GM19193 (cell line): ENCODE data around the gene NUMBL.

Experiments used
- POLR2A ChIP-seq: IDR thresholded peaks from 4 replicates; pipeline ENCODE4 v1.6.1; 2011; ENCODE audit not compliant: insufficient read depth, insufficient read length; ENCODE audit errors: extremely low read depth

The NUMBL gene

DNA sequence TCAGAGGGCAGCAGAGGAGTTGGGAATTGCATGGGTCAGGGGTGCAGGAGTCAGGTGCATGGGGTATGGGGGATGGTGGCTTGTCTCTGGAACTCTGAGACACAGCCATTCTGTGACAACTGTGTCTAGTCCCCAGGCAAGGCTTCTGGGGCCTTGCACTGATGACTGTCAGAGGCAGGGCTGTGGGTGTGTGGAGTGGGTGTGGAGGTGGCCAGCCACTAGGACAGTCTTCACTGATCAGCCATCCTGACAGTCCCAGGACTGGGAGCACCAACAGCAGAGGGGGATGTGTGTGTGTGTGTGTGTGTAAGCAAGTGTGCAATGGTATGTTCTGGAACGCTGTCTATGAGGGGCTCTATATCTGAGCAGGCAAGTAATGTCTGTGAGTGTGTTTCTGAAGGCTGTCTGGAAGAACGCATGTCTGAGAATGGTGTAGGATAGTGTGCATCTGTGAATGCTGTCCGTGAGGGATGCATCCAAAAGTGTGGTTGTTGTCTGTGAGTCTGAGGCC is 5.4 kb downstream of the NUMBL start:
- no peak for TF ChIP-seq POLR2A

DNA sequence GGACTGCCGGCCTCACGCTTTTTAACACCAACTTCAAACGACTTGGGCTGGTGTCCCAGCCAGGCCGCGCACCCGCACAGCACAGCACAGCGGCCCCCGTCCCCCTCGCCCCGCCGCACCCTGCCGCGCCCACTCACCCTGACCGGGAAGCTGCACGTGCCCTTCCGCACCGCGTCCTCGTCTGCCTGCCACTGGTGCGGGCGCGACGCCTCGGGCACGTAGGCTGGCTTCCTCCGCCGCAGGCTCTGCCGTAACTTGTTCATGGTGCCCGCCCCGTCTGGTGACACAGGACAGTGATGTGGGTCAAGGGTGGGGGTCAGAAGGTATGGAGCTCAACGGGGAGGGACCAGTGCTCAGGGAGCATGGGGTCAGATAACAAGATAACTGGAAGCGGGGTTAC is 6.2 kb downstream of the NUMBL start:
- no peak for TF ChIP-seq POLR2A

DNA sequence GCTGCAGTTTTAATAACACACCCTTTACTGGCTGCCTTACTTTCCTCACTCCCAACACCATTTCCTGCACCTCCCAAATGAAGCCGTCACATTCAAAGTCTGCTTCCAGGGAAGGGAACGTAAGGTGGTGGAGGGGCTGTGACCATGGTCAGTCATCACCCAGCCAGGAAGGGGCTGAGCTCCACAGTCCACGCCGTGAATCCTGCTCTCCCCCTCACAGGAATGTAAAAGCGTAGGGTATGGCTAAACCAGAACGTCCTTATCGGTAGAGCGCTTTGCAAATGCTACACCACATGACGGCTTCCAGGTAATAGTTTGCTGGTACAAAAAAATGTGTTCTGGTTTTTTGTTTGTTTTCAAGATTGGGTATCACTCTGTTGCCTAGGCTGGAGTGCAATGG is 7.0 kb downstream of the NUMBL start:
- TF ChIP-seq POLR2A = no peak

DNA sequence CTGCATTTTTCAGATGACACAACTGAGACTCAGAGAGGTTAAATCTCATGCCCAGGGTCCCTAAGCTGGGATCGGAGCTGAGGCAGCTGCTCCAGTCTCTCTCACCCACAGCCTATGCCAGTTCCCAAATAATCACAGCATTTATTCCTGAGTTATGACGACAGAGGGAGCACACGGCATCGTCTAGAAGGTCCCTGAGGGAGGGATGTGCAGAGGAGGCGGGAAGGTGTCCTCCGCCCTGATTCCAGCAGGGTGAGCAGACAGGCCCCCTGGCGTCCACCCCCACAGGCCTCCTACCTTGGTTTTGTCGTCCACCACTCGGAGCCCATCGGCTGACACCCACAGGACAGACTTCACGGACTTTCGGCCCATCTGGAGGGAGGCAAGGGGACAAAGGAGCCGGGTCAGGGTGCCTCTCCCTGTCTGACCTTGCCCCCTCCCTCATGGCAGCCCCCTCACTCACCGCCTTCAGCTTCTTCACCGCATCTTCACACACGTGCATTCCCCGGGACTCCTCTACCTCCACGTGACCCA is 8.0 kb downstream of the NUMBL start:
- no peak for TF ChIP-seq POLR2A

DNA sequence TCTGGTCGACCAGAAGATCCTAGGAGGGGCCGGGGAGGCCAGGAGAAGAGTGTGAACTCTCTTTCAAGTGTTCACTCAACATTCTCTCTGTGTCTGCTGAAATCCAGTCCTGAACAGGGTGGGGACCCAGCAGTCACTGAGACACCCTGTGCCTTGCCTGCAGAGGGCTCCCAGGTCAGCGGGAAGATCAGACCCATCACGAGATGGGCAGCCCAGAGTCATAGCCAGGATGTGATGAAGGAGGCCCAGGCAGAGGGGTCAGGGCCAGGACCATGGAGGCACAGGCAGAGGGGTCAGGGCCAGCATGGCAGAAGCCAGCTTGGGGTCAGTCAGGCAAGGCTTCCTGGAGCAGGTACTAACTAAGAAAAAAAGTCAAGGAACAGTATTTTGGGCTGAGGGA is 9.4 kb downstream of the NUMBL start:
- no peak for TF ChIP-seq POLR2A

DNA sequence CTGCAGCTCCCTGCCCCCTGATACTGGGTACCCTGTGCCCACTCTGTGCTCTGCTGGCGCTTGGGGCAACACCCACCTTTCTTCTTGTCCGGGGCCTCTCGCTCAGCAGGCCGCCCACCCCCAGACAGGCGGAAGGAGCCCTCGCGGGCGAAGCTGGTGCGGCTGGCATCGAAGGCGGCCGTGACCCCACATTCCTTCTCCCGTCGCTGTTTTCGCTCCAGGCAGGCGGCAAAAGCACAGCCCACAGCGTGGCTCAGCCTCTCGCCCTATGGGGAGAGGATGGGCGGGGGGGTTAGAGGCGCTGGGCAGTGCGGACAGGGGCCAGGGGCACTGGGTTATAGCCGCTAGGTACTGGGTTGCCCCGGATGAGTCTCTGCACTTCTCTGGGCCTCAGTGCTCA is 13.3 kb downstream of the NUMBL start:
- no peak for TF ChIP-seq POLR2A

DNA sequence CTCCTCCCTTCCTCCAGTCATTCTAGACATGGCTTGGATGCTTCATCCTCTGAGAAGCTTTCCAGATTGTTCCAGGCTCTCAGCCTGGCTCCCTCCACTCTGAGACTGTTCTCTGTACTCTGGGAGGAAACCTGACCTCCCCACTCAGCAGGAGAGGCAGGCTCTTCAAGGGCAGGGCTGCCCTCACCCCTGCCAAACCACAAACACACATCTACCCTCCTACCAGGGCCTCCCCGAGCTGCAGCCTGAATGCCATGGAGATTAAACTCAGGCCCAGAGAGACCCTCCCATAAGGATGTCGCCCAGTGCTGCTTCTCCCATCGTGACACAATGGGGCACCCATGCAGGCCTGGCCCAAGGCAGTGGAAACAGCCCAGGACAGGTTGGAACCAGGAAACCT is 16.2 kb downstream of the NUMBL start:
- no peak for TF ChIP-seq POLR2A

DNA sequence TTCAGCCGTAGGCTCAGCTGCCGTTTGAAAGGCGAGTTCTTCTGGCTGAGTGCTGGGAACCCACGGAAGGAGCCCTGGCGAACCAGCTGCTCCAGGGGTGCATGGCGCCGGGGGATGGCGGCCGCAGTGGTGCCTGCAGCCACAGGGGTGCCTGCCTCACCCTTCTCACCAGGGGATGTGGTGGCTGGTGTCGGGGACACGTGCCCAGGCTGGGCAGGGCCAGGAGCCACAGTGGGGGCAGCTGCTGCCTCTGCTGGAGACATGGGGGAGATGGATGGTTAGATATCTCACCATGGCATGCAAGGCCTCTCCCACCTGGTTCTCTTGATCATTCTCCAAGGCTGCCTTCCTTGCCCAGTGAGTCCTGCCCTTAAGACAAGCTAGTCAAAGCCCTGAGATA is 17.1 kb downstream of the NUMBL start:
- no peak for TF ChIP-seq POLR2A

DNA sequence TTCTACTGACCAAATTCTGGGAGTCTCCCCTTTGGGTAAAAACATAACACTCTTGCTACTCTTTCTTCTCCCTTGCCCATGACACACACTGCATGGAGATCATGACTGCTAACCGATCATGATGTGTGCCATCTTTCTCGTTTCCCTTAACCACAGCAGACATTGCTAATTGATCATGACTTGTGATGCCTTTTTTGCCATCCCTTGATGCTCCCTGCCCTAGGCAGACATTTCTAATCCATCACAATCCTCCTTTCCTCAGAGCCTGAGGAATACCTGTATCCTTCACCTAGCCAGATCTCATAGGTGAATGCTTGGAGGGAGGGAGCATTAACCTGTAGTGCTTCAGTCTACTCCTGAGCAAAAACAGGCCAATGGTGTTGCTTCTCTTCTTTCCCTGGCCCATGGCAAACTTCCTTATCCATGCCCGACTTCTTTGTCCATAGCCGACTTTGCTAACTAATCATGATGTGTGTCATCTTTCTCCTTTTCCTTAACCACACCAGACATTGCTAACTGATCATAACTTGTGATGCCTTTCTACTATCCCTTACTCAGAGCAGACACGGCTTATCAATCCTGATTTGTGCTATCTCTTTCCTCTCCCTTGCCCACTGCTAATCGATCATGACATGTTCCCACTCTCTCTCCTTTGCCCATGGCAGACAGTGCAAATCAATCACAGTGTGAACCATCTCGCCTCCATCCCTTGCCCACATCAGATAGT is 17.7 kb downstream of the NUMBL start:
- no peak for TF ChIP-seq POLR2A

DNA sequence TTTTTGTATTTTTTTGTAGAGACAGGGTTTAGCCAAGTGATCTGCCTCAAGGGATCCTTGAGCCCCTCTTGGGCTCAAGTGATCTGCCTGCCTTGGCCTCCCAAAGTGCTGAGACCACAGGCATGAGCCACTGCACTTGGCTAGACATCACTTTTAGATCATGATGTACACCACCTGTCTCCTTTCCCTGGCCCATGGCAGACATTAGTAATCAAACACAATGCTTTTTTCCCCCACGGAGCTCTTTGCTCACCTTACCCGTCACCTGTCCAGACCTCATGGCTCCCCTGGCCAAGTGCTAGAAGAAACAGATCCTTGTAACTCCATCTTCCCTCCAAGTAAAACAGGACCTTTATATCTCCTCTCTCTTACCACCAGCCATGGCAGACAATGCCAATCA is 18.4 kb downstream of the NUMBL start:
- no peak for TF ChIP-seq POLR2A

DNA sequence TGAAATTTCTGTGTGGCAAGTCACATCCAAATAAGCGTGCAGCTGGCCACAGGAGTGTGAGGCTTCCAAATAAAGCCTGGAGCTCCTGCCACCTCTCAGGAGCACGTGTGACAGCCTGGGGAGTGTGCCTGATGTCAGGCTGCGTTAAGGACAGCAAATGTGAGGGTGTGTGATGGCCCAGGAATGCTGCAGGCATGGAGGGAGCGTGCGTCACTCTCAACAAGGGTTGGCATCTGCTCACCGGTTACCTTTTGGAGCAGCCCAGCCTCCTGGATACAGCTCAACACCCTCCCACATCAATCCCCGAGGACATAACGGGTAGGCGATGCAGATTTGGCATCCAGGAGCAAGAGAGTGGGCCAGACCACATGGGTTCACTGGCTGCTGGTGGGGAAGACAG is 19.0 kb downstream of the NUMBL start:
- no peak for TF ChIP-seq POLR2A

DNA sequence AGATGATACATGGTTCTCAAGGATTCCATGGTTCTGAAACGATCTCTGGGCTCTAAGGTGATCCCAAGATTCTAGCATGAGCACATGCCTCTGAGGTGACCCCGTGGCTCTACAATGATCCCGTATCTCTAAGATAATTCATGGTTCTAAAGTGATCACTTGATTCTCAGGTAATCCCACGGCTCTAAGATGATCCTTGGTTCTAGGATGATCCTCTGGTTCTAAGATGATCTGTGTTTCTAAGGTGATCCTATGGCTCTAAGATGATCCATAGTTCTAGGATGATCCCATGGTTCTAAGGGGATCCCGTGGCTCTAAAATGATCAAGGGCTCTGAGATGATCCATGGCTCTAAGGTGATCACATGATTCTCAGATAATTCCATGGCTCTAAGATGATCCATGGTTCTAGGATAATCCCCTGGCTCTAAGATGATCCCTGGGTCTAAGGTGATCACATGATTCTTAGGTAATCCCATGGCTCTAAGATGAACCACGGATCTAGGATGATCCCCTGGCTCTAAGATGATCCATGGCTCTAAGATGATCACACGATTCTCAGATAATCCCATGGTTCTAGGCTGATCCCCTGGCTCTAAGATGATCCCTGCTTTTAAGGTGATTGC is 21.3 kb downstream of the NUMBL start:
- no peak for TF ChIP-seq POLR2A

DNA sequence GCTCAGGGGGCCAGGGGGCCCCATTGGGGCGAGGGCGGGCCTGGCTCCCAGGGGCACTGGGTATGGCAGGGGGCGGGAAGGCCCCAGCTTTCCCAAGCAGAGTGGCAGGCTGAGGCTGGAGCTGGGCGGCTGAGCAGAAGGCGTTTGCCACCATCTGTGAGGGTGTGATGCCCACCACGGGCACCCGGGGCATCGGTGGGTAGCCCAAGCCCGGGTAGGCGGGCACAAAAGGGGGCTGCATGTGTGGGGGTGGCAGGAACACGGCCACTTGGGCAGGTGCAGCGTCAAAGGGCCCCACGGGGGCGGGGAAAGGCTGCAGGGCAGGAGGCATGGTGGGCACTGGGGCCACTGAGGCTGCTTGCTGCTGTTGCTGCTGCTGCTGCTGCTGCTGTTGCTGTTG is 22.8 kb downstream of the NUMBL start:
- TF ChIP-seq POLR2A = no peak

DNA sequence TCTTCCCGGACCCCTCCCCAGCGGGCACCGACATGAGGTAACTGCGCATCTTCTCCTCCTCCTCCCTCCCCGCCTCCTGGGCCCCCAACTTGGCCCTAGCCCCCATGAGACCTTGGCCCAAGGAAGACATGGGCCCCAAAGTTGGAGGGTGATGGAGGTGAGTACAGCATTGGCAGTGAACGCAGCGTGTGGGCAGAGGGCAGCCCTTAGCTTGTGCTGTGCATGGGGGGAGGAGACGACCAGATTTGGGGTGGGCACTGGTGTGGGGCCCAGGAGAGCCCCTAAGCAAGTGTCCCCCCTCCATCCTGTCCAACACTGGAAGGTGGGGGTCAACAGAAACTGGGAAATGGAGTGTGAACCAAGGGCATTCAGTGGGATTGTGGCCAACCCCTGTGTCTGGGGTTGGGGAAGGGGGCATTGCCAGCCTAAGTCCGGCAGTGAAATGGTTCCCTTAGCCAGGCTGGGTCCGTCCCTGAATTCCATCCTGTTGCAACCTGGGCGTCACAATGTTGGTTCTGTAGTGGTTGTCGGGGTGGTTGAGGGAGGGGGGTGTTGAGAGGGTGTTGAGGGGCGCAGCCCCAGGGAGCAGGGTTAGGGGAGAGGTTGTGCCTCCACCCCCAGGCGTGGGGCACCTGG is 23.5 kb downstream of the NUMBL start:
- TF ChIP-seq POLR2A = no peak
